Head of caudate nucleus (tissue), 42 donors: ENCODE data around the gene INSIG1.

Source experiments
- DNase-seq, 42 donors: peaks; one replicate each; pipeline versions ENCODE4 v3.0.0 to v3.0.0-alpha.2; 2020 to 2021; ENCODE audit warnings: mixed read lengths in 7 of 42
- intact Hi-C: fragments of 100-400 bp; cut with DNase I; formaldehyde crosslinking; loops from one replicate; pipeline ENCODE4 v1.15.0; 2022

Gene INSIG1

GRCh38 chr7:155281398-155281969 lies 16.2 kb upstream of the INSIG1 start:
- no peak for DNase-seq

GRCh38 chr7:155282671-155283070 lies 15.0 kb upstream of the INSIG1 start:
- peak in 11 of 42 donors; percentile 17 to 57 (median 32) for DNase-seq
- intact Hi-C loops, result no loop called here

More at GRCh38 chr7:155281398-155281969, 16.2 kb upstream of the INSIG1 start:
- intact Hi-C loops, result no loop called here

GRCh38 chr7:155283565-155284194 lies 14.0 kb upstream of the INSIG1 start:
- intact Hi-C loops, result no loop called here
- DNase-seq, result no peak

- intact Hi-C loops, result no loop called here
- peak in 2 of 42 donors; percentile 6 to 11 for DNase-seq
Observed at GRCh38 chr7:155284496-155285274, 13.0 kb upstream of the INSIG1 start.

GRCh38 chr7:155285423-155285822 lies 12.3 kb upstream of the INSIG1 start:
- intact Hi-C loops, result no loop called here
- DNase-seq, result peak in 1 of 42 donors; percentile 11

- DNase-seq, result peak in 1 of 42 donors; percentile 15
- intact Hi-C loops, result no loop called here
Observed at GRCh38 chr7:155285833-155286232, 11.8 kb upstream of the INSIG1 start.

GRCh38 chr7:155286686-155287085 lies 11.0 kb upstream of the INSIG1 start:
- intact Hi-C loops, result no loop called here
- DNase-seq, result peak in 3 of 42 donors; percentile 0 to 8 (median 2)

GRCh38 chr7:155287284-155287935 lies 10.3 kb upstream of the INSIG1 start:
- intact Hi-C loops, result no loop called here
- DNase-seq, result peak in 4 of 42 donors; percentile 6 to 40 (median 22)

GRCh38 chr7:155288055-155288454 lies 9.6 kb upstream of the INSIG1 start:
- intact Hi-C loops, result no loop called here
- peak in 3 of 42 donors; percentile 7 to 33 (median 10) for DNase-seq

- peak in 2 of 42 donors; percentile 2 to 15 for DNase-seq
- intact Hi-C loops, result no loop called here
Observed at GRCh38 chr7:155289107-155289506, 8.6 kb upstream of the INSIG1 start.

GRCh38 chr7:155289949-155290501 lies 7.7 kb upstream of the INSIG1 start:
- intact Hi-C loops, result loop anchor here (10.0 kb wide), 1 partner anchor 55 kb away; no protein-coding TSS in a partner anchor
- DNase-seq, result peak in 4 of 42 donors; percentile 4 to 26 (median 16)

GRCh38 chr7:155291045-155291530 lies 6.6 kb upstream of the INSIG1 start:
- peak in 1 of 42 donors; percentile 33 for DNase-seq
- intact Hi-C loops, result loop anchor here (10.0 kb wide), 1 partner anchor 54 kb away; no protein-coding TSS in a partner anchor

GRCh38 chr7:155291729-155292128 lies 5.9 kb upstream of the INSIG1 start:
- no peak for DNase-seq
- intact Hi-C loops, result loop anchor here (10.0 kb wide), 1 partner anchor 53 kb away; no protein-coding TSS in a partner anchor

GRCh38 chr7:155292680-155293226 lies 4.9 kb upstream of the INSIG1 start:
- DNase-seq, result peak in 2 of 42 donors; percentile 3 to 22
- intact Hi-C loops, result loop anchor here (10.0 kb wide), 1 partner anchor 52 kb away; no protein-coding TSS in a partner anchor

- DNase-seq, result peak in 1 of 42 donors; percentile 18
- intact Hi-C loops, result loop anchor here (10.0 kb wide), 1 partner anchor 51 kb away; no protein-coding TSS in a partner anchor
Observed at GRCh38 chr7:155293721-155294510, 3.8 kb upstream of the INSIG1 start.

- intact Hi-C loops, result loop anchor here (10.0 kb wide), 1 partner anchor 50 kb away; no protein-coding TSS in a partner anchor
- no peak for DNase-seq
Observed at GRCh38 chr7:155294511-155294778, 3.2 kb upstream of the INSIG1 start.

GRCh38 chr7:155295511-155295910 lies 2.2 kb upstream of the INSIG1 start:
- DNase-seq, result peak in 2 of 42 donors; percentile 8 to 10
- intact Hi-C loops, result loop anchor here (5.0 to 10.0 kb wide), 2 partner anchors 49 to 293 kb away; partner anchors contain the start of gene PAXIP1
